Measurements from ENCODE around the gene DLG1.

DLG1 gene

DNA sequence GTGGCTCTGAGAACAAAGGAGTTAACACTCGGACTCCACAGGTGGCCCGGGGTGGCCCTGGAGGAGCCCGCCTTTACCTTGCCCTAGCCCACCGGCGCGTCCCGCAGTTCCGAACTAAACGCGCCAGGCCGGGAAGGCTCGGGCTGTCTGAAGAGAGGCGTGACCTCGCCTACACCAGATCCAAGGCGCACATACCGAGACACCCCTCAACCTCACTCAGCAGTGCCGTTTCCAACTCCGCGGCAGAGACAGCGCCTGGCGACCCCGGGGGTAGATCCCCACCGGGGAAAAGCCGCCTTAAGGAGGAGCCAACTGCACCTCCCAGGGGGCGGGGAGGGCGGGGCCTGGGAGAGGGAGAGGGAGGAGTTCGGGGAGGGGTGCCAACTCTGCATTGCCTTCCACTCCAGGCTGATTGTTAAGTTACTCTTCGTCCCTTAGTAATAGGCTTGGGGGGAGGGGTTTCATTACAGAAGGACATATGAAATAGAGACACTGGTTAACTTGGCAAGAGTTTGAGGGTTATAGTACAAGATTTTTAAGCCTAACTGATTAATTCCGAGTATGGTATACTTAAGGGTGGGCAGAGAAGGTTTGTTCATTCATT lies at the start of gene DLG1:
Gene DLG1 (minus strand): TSS at position 272 of the 604 bp plus-strand sequence. CDS start 1,408 bp downstream, outside the sequence.
- peak; percentile 97 for DNase-seq

DNA sequence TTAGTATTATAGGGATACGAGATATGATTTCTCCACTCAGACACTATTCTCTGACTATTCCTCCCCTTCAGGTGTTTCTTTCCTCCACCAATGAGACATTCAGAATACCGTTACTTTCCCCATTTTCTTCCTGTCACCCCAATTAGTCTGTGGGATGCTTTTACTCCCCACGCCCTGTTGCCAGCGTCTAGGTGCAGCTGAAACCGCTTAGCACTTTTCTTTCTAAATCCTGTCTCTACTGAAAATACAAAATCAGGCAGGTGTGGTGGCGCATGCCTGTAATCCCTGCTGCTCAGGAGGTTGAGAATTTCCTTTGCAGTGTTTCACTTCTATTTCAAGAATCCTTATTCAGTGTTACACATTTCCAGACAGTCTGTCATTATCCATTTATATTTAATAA lies 49.6 kb upstream of the DLG1 start:
- no peak for DNase-seq

DNA sequence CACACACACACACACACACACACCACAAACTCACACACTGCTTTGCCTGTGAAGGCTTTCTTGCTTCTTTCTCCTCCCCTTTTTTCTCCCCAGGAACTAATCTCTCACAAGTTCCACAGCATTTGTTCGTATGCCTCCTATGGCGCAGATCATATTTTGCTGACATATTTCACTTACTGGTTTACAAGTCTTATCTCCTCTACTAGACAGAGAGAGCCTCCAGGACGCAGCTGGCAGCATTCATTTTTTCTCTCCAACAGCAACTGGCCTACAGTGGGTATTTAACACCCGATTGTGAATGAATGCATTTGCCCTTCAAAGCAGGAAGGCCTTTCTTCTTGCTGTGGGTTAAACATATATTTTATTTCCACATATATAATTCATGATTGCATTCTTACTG lies 47.0 kb upstream of the DLG1 start:
- no peak for DNase-seq

DNA sequence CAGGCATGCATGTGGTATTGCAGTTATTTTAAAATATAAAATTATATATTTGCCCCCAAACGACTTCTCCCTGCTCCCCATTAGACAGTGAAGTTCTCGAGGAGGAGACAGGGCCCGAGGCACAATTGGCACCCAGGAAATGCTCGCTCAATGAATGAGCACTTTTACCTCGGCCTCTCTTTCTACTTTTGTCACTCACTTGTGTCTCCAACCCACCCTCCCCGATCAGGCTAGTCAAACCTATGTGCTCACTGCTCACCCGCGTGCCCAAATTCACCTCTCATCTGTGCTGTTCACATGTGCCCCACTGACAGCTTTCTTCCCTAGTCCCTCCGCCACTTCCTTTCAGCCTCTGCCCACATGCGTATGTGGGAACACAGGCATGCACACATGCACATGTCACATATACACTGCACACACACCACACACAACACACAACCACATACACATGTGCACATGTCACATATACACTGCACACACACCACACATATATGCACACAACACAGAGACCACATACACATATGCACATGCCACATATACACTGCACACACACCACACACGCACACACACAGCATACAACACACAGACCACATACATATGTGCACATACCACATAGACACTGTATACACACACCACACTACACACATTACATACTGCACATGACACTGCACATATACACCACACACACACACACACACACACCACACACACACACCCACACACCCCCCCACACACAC lies 46.3 kb upstream of the DLG1 start:
- DNase-seq = no peak

DNA sequence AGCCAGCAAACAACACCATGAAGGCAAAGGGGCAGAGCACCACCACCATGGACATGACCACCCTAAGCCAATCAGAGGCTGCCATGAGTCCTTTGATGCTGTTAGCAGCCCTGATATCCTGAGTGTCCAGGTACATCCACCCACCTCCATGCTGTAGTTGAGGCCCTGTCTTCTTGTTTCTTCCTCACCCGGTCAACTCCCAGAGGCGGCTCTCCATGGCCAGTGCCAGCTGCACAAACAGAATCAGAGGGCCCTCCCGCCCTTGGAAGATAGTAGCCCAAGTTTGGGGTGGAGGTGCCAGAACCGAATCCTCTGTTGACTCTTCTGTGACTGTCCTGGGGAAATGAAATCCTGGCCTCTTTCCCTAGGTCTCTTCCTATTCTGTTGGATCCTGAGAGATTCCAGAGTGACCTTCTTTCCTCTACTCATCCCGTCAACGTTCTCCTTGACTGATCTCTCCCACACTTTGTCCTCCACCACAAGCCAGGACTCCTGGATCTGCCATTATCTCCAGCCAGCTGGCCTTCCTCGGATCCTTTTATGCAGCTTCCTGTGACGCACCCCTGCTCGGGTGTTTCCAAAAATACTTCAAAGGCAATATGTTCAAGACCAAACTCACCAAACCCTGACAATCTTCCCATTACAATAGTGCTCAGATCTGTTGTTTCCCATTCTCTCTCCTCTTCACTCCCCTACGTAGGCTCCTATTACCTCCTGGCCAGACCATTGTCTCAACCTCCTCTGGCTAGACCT lies 45.4 kb upstream of the DLG1 start:
- DNase-seq = no peak

DNA sequence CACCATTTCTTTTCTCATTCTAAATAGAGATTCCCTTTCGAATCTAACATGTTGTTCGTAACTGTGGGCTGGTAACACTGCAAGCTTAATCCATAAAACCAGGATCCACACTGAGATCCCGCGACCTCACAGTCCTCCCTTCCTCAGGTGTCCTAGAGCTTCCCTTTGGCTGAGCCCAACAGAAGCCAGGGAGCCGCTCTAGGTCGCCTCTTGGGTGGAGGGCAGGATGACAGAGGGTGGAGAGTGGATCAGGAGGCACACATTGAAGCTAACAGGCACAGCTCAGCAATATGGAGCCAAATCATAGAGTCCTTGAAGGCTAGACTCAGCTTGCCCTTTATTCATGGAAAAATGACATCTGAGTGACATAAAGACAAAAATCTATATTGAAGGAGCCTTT lies 44.7 kb upstream of the DLG1 start:
- no peak for DNase-seq

GRCh38 chr3:197340521-197340871 lies 42.1 kb upstream of the DLG1 start:
- no peak for DNase-seq

DNA sequence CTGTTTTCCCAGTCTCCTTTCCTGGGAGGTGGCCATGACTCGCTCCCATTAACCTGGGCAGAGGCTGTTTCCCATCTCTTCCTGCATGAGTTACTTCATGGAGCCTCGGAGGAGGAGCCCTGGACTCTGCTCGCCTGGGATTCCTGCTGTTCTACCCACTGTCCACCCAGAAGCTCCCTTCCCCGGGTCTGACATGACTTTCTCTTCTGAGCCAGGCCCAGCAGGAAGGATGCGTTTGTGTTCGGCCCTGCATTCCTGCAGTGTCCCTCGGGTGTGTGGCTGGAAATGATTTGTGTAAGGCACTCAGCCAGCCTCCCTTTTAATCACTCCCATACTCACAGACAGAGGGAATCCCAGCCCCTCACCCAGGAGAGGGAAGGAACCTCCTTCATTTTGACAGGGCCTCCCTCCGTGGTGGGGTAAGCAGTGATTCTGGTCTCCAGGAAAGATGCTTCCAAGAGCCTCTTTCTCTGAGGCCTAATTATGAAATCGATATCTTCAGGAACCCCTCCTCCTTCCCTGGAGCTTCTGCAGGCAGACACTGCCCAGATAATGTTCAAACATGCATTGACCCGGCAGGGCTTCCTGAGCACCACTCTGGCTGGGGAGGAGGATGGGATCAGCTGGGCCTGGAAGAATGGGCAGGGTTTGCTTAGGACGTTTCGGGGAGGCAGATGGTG lies 41.6 kb upstream of the DLG1 start:
- DNase-seq = peak; percentile 89

GRCh38 chr3:197338586-197338985 lies 40.2 kb upstream of the DLG1 start:
- DNase-seq = no peak

DNA sequence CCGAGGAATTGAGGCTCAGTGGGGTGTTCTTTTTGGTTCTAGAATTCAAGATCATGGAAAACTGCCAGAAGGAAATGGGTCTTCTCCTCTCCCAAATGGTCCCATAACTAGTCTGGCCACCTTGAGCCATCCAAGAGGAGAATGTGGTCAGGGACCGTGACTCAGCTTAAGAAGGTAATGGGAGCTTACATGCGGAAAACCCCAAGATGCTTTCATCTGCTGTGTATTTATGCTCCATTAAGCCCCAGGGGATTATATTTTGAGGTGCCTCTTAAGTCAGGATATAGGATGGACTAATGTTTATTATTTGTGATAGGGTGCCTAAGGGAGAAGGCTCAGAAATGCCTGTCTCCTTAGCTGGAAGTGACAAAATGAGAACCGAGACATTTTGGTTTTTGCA lies 39.2 kb upstream of the DLG1 start:
- DNase-seq = no peak

GRCh38 chr3:197337214-197337613 lies 38.8 kb upstream of the DLG1 start:
- no peak for DNase-seq

GRCh38 chr3:197336348-197336747 lies 37.9 kb upstream of the DLG1 start:
- DNase-seq = no peak

DNA sequence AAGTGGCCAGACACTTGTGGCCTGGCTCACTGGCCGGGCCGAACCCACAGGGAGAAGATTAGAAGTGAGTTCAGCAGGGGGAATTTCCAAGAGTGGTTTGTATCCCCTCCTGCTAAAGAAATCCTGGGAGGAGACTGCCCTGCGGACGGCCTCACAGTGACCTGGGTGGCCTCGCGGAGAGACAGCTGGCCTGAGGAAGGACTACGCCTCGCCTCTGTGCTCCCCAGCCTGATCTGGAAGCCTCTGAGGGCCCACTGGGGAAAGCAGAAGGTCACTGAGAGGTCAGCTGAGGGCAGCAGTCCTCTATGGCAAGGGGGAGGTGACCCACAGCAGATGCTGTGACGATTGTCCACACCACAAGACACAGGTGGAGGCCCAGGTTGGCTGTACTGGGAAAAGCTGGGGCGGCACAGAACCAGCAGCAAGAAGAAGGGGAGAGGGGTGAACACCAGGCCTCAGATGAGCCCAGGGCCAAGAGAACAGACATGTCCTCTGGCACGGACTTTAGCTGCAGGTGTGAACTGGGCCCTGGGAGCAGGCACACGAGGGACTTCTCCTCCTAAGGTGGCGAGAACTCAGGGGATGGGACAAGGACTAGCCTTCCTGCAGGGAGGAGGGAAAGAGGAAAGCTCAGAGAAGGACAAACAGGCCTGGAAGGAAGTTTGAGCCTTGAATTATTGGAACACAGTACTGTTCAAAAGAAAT lies 37.2 kb upstream of the DLG1 start:
- DNase-seq = no peak

DNA sequence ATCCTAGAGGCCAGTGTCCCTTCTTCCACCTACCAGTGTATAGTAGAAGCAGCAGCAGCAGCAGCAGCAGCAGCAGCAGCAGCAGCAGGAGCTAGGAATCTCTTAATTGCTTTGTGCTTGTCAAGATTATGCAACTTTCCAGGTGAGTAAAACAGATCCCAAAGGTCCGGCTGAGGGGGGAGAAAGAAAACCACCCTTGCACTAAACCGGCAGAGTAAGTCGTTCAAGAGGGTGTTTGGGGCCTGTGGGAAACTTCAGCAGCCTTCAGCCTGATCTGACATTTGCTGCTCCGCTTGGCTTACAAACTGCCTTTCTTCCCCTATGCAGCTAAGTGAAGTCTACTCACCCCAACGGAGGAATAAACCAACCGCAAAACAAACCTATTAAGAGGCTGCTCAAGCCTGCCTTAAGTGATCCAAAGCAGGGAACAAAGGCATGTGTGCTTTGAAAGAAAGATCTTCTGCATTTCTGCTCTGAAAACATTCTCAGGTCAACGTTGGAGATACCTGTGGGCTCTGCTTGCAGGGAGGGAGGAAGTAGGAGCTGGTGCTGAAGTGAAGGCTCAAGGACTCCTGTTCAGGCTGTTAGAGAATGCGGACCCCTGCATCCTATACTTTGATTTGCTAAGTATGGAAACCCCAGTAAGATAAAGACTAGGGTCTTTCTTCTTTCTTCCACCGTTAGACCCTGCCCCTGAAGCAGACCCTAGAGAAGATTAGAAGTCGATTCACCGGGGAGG lies 35.7 kb upstream of the DLG1 start:
- DNase-seq = no peak

- DNase-seq = peak; percentile 48
Measured at GRCh38 chr3:197331131-197331530, 32.7 kb upstream of the DLG1 start.

DNA sequence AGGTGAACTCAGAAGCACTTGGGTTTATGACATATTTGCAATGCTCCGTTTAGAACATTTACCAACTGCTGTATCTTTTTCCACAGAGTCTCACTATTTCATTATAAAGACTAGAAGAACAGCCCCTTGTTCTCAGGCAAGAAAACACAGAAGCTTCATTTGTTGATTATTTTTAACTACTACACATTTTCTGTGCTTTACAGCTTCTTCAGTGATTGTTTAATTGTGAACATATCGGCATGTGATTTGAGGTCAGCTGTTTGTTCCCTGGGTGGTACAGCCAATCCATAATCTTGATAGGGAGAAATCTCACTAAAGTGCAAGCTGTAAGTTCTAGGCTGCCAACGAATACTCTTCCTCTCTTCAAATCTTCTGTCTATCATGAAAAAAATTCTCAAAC lies 31.0 kb upstream of the DLG1 start:
- DNase-seq = no peak

GRCh38 chr3:197328198-197328597 lies 29.8 kb upstream of the DLG1 start:
- DNase-seq = no peak

- no peak for DNase-seq
Measured at GRCh38 chr3:197327701-197328100, 29.3 kb upstream of the DLG1 start.

GRCh38 chr3:197325773-197326172 lies 27.4 kb upstream of the DLG1 start:
- no peak for DNase-seq

DNA sequence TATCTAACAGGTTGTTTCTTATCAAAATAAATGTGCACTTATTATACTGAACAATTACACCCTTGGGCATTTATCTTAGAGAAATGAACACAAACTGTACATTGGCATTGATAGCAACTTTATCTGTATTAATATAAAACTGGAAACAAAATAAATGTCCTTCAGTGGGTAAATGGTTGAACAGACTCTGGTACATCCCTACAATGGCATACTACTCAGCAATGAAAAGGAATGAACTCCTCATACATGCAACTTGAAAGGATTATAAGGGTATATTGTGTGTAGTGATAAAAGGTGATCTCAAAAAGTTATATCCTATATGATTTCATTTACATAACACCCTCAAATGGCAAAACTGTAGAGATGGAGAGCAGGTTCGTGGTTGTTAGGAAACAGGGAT lies 23.7 kb upstream of the DLG1 start:
- DNase-seq = no peak

DNA sequence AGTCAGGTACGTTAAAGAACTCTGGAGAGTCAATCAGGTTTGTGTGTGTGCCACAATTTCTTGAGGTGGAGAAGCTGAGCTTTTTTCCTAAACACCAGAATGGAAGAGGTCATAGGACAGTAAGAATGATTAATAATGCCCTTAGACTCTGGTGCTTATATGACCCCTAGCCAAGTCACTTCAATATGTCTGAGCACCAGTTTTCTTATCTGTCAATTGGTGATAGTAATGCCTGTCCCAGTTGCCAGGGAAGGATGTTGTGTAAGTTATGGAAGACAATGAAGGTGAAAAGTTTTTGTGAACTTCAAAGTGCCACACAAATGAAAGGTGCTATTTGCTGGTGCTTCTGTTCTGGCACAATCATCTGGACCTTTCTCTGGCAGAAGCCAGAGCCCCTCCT lies 22.2 kb upstream of the DLG1 start:
- no peak for DNase-seq

DNA sequence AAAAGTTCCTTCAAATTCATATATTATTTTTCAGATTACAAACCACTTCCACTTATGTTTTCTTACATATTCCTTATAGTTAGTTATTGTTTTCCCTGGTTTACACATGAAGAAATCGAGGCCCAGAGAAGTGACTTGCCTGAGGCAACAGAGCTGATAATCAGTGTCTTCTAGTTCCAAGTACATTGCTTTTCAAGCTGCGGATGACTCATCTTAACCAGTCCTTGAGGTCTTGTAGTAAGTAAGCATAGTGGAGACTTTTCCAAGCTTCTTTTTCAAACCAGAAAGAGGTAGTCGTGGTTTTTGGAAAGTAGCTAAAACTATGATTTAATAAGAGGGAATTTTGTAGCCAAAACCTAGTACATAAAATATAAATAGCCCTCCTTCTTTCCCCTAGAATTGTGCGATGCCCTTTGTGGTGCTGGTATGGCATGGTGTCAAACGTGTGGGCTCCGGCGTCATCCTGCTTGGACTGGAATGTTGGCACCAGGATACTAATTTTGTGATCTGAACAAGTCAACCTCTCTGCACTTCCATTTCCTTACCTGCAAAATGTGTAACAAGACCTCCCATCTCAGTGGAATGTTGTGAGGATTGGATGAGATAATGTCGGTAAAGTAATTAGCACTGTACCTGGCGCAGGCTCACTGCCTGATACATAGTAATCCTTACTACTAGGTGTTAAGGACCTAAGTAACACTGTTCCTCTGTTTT lies 19.0 kb upstream of the DLG1 start:
- DNase-seq = peak; percentile 90

Measured in fibroblast of skin of right biceps (primary cell).